Gastroesophageal sphincter (tissue), 4 donors: ENCODE data around the gene ARL13B. TPM values are rescaled to one million over a fixed set of nuclear protein-coding genes. Genes with fewer than 3 reads are reported as not detected.
A peak's percentile ranks its signal among the peaks of the same experiment; 100 is the strongest.
"Not testable (repeated sequence)": the region's sequence is repeated elsewhere in the genome, so short reads cannot be mapped to it uniquely, and the experiment has no call there.

Source experiments
- ATAC-seq: fragments of 150-250 bp; one replicate; pipeline ENCODE4 v1.9.1; 2016; ENCODE audit warnings: mild to moderate bottlenecking, moderate library complexity
- H3K27ac ChIP-seq, 4 donors: fragments of 200-600 bp; sonication (generic) in 3 of 4; 1 replicate in 3 of 4; 2 replicates in 1 of 4; pipeline ENCODE4 v1.5.1; 2016 to 2019
- H3K27me3 ChIP-seq: fragments of 200-600 bp; sonication (generic); one replicate; pipeline ENCODE4 v1.5.1; 2019
- H3K36me3 ChIP-seq, 2 donors: fragments of 200-600 bp; sonication (generic); one replicate each; pipeline ENCODE4 v1.5.1; 2019; ENCODE audit warnings: control low read depth in 1 of 2
- H3K4me1 ChIP-seq, 3 donors: fragments of 200-600 bp; sonication (generic); 1 replicate in 2 of 3; 2 replicates in 1 of 3; pipeline ENCODE4 v1.5.1; 2016 to 2019; ENCODE audit warnings: control low read depth in 2 of 3
- H3K4me3 ChIP-seq, 2 donors: fragments of 200-600 bp; sonication (generic); one replicate each; pipeline ENCODE4 v1.5.1; 2019; ENCODE audit warnings: mild to moderate bottlenecking in 1 of 2, moderate library complexity in 1 of 2
- H3K9me3 ChIP-seq, 3 donors: fragments of 200-600 bp; sonication (generic); one replicate each; pipeline ENCODE4 v1.5.1; 2017 to 2019; ENCODE audit warnings: control low read depth in 2 of 3
- CTCF ChIP-seq, 4 experiments: fragments of 200-600 bp in 2 of 4; fragments of 450-650 bp in 2 of 4; sonication (generic) in 1 of 4; IDR thresholded peaks; one replicate each; pipeline ENCODE4 v1.5.1; 2017 to 2019; ENCODE audit warnings: antibody characterized with exemption in 4 of 4, mild to moderate bottlenecking in 2 of 4, moderate library complexity in 2 of 4
- EP300 ChIP-seq: sonication (generic); formaldehyde crosslinking; IDR thresholded peaks from one replicate; pipeline ENCODE4 v1.6.1; 2017; ENCODE audit warnings: antibody characterized with exemption, mild to moderate bottlenecking
- POLR2A ChIP-seq, 2 donors: fragments of 450-650 bp; IDR thresholded peaks; one replicate each; pipeline ENCODE4 v1.6.1; 2017; ENCODE audit warnings: antibody characterized with exemption in 2 of 2, mild to moderate bottlenecking in 2 of 2, moderate library complexity in 1 of 2
- POLR2AphosphoS5 ChIP-seq: sonication (generic); formaldehyde crosslinking; IDR thresholded peaks from one replicate; pipeline ENCODE4 v1.6.1; 2017; ENCODE audit warnings: antibody characterized with exemption
- WGBS, 2 donors: methylation state at CpG; one replicate each; pipeline ENCODE4 v1.1.5; 2018; ENCODE audit warnings: low coverage in 1 of 2; 5-methylcytosine and 5-hydroxymethylcytosine counted together
- total RNA-seq, 4 donors: library from RNA; depleted of rRNA; stranded (reverse); fragments of >200 nt; gene quantifications; one replicate each; pipeline ENCODE4 v1.1.0, GENCODE V29; 2016

The ARL13B gene
- total RNA-seq, 4 donors from 2014 or later, result 10.8 to 22.5 (median 15.3) TPM

GRCh38 chr3:94036909-94037507, 57.1 kb downstream of the ARL13B start:
- WGBS, 2 donors, result 72 to 85% methylated on average over 2 to 3 of the region's 3 CpGs
- Histone ChIP-seq H3K9me3 (no peaks in the 10 kb centered on the region), H3K27me3 (no peaks in the 10 kb centered on the region), H3K4me3 (no peak overlapping the region), H3K27ac (no peak overlapping the region), H3K4me1 (no peaks in the 10 kb centered on the region), H3K36me3 (peaks cover 0 to 31% of the 10 kb centered on the region in 2 donors)
- ATAC-seq, result no peak
- TF ChIP-seq CTCF (IDR thresholded peaks at IDR 0.05), result peak; percentile 4 to 44 (median 24)
- no peak for TF ChIP-seq EP300

GRCh38 chr3:94043285-94043684, 63.3 kb downstream of the ARL13B start:
- ATAC-seq, result no peak
- no peak overlapping the region for H3K27ac ChIP-seq
- WGBS, 2 donors, result 75 to 92% methylated on average over 1 of the region's 1 CpG
- H3K4me1 ChIP-seq, result no peaks in the 10 kb centered on the region
- H3K36me3 ChIP-seq, result peaks cover 0 to 42% of the 10 kb centered on the region in 2 donors
- no peak for TF ChIP-seq POLR2A (IDR thresholded peaks at IDR 0.05)
- TF ChIP-seq POLR2AphosphoS5, result no peak
- no peak for TF ChIP-seq CTCF (IDR thresholded peaks at IDR 0.05)
- no peak for TF ChIP-seq EP300
- H3K27me3 ChIP-seq, result no peaks in the 10 kb centered on the region
- no peak overlapping the region for H3K4me3 ChIP-seq
- H3K9me3 ChIP-seq, result no peaks in the 10 kb centered on the region

GRCh38 chr3:94044100-94044936, 64.4 kb downstream of the ARL13B start:
- not testable (repeated sequence) for ATAC-seq, H3K4me1 ChIP-seq, H3K4me3 ChIP-seq, H3K27me3 ChIP-seq, H3K9me3 ChIP-seq, H3K27ac ChIP-seq
- no CpG with 5 or more reads among the region's 61 CpGs for WGBS, 2 donors
- H3K36me3 ChIP-seq, result peaks cover 0 to 37% of the 10 kb centered on the region in 2 donors

- Histone ChIP-seq H3K27me3 (no peaks in the 10 kb centered on the region), H3K4me3 (no peak overlapping the region), H3K4me1 (no peaks in the 10 kb centered on the region), H3K9me3 (no peaks in the 10 kb centered on the region), H3K27ac (no peak overlapping the region), H3K36me3 (peaks cover 0 to 25% of the 10 kb centered on the region in 2 donors)
- TF ChIP-seq EP300 (no peak), POLR2AphosphoS5 (no peak), POLR2A (IDR thresholded peaks at IDR 0.05) (no peak), CTCF (IDR thresholded peaks at IDR 0.05) (no peak)
- 91 to 100% methylated on average over 2 of the region's 2 CpGs for WGBS, 2 donors
- no peak for ATAC-seq
These were observed 66.6 kb downstream of the ARL13B start for GRCh38 chr3:94046533-94046932.

GRCh38 chr3:94049267-94049666, 69.3 kb downstream of the ARL13B start:
- peaks cover 0 to 27% of the 10 kb centered on the region in 2 donors for H3K36me3 ChIP-seq
- no peaks in the 10 kb centered on the region for H3K4me1 ChIP-seq
- H3K27ac ChIP-seq, result no peak overlapping the region
- TF ChIP-seq POLR2A (IDR thresholded peaks at IDR 0.05) (no peak), EP300 (no peak), POLR2AphosphoS5 (no peak), CTCF (IDR thresholded peaks at IDR 0.05) (no peak)
- WGBS, 2 donors, result 89 to 92% methylated on average over 2 of the region's 2 CpGs
- no peaks in the 10 kb centered on the region for H3K9me3 ChIP-seq
- H3K27me3 ChIP-seq, result no peaks in the 10 kb centered on the region
- ATAC-seq, result no peak
- H3K4me3 ChIP-seq, result no peak overlapping the region
